Measurements from ENCODE around the gene DMWD. TPM values are rescaled to one million over a fixed set of nuclear protein-coding genes. Genes with fewer than 3 reads are reported as not detected.

Gene DMWD
- total and polyA plus RNA-seq, 2 of the 13 experiments (the other 11 are each of a cell fraction or from before 2014, with no cell fraction given): 10.3 to 14.9 TPM

GRCh38 chr19:45817010-45817724, 24.5 kb upstream of the DMWD start (continued):
- TF ChIP-seq ZGPAT (CRISPR knock-in tag; IDR thresholded peaks at IDR 0.05): peak; percentile 58
- no peak for TF ChIP-seq EHMT2 (IDR thresholded peaks at IDR 0.05; ENCODE audit: borderline replicate concordance, low read depth, low read length)
- TF ChIP-seq ATF4 (CRISPR knock-in tag; IDR thresholded peaks at IDR 0.05): no peak
- TF ChIP-seq ZNF552 (CRISPR knock-in tag; IDR thresholded peaks at IDR 0.05; ENCODE audit: borderline replicate concordance): no peak
- TF ChIP-seq KIAA2018 (CRISPR knock-in tag; IDR thresholded peaks at IDR 0.05; ENCODE audit: borderline replicate concordance): no peak
- TF ChIP-seq HNRNPL (IDR thresholded peaks at IDR 0.05; ENCODE audit: low read depth, low read length): 0 out of 2 replicates have a peak, but pooled peaks have one; percentile 26
- no peak for TF ChIP-seq SNAI1 (CRISPR knock-in tag; IDR thresholded peaks at IDR 0.05; ENCODE audit: borderline replicate concordance)
- TF ChIP-seq NFAT5 (CRISPR knock-in tag; IDR thresholded peaks at IDR 0.05): no peak
- no peak for TF ChIP-seq CBX1 (IDR thresholded peaks at IDR 0.05; ENCODE audit: low read depth)
- no peak for TF ChIP-seq KAT7 (CRISPR knock-in tag; IDR thresholded peaks at IDR 0.05; ENCODE audit: borderline replicate concordance)
- no peak for TF ChIP-seq KLF6 (CRISPR knock-in tag; IDR thresholded peaks at IDR 0.05)
- TF ChIP-seq SAFB2 (CRISPR knock-in tag; IDR thresholded peaks at IDR 0.05; ENCODE audit: borderline replicate concordance, low read depth): no peak
